Stimulated activated CD8-positive, alpha-beta memory T cell treated with anti-CD3 and anti-CD28 coated beads, Interleukin-15, amount 100 ng/mL, for 24 hours (primary cell): ENCODE results near the gene NNAT.
"Not testable (repeated sequence)": the region's sequence is repeated elsewhere in the genome, so short reads cannot be mapped to it uniquely, and the experiment has no call there.

Experiments
- DNase-seq: peaks from one replicate; pipeline ENCODE4 v3.0.0-alpha.2; 2020; ENCODE audit warnings: low read depth

Gene NNAT

DNA sequence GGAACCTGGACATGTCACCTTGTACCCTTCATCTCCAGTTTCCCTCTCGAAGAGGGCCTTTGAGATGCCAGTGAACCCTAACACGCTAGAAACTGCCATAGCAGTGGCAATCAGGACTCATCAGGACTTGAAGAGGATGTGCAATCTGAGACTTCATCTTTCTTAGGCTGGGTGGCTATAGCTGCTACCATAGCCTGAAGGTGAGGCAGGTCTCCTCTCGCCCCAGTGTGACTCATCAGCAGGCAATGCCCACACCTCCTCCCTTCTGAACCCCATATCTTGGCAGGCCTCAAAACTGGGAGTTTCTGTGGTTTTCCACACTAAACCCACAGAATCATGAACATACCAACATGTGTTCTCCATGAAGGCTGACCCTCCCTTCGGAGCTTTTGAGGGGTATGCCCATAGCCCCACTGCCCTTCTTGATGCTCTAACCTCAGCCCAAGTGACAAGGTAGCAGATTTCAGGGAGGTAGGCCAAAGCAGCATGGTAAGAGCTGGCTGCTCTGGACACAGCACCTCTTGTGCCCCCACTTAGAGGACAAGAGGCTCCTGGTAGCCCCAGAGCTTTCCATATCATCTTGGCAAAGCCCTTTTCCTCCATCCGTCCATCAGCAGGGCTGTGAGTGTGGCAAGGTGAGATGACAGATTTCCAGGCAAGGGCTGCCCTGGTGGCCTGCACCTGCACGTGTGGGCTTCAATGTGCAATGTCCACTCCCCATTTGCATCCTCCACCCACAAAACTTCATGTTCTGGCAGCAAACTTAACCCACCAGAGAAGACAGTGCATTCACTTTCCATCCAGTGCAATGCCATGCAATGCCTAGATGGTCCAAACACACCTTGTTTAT lies 4.0 kb downstream of the NNAT start:
- no peak for DNase-seq

- no peak for DNase-seq
Observed at GRCh38 chr20:37525810-37526209, 4.8 kb downstream of the NNAT start.

DNA sequence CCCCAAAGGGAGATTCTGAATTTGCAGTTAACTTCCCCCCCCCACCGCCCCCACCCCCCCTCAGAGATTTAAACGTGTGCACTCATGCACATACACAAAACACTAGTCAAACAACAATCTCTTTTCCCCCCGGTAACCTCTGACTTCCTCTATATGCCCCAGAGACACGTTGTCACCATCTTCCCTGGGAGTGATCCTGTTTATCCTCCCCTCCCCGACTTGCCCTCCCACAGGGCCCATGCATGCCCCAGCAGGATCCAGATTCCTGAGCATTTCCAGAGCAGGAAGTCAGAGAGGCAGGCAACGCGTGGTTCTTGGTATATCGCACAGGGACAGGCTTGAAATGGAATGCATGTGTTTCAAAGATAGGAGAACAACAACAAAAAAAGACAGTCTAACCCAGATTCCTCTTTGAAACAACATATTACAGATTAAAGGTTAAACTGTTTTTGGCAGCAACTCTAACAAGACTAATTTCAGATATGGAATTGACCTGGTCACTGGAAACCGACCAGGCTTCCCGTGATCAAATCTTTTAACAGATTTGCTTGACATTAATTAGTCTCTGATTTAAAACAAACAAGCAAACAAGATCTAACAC lies 5.3 kb downstream of the NNAT start:
- no peak for DNase-seq

DNA sequence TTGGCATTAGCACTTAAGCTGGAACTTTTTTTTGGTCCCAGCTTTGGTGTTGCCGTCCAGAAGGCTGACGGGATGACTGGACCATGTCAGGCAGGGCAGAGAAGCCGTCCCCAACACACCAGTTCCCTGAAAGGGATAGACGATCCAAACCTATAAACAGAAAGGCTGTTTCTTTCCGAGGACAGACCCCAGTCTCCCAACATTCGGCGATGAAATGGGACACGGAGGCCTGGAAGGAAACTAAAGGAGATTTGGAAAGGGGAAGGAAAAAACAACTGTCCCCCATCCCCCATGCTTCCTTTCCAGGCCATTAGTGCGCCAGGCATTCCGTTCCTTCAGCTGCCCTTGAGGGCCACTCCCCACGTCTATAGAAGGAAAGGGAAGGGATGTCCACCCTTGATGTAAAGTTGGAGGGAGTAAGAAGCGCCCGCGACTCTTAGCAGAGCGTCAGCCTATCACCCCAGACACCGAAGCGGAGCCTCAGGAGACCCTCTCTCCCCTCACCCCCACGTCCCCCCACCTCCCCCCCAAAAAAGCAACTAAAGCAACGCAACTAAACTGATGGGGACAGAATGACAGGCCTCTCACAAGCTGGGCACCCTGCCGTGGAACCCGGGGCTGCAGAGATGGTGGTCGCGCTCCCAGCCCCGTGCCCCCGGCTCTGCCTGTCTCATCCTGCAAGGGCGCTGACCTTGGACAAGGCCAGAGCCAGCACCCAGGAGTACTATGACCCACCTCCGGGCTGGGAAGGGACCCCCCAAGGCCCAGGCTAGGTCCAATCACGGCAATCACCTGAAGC lies 6.0 kb downstream of the NNAT start:
- DNase-seq = no peak

GRCh38 chr20:37527638-37528445 lies 6.8 kb downstream of the NNAT start, which contains the start of gene BLCAP:
Gene BLCAP (minus strand): TSS chr20:37527876. CDS start chr20:37519174, 8,702 bp downstream.
- DNase-seq = peak; percentile 80

- no peak for DNase-seq
Observed at GRCh38 chr20:37528446-37529213, 7.6 kb downstream of the NNAT start.

DNA sequence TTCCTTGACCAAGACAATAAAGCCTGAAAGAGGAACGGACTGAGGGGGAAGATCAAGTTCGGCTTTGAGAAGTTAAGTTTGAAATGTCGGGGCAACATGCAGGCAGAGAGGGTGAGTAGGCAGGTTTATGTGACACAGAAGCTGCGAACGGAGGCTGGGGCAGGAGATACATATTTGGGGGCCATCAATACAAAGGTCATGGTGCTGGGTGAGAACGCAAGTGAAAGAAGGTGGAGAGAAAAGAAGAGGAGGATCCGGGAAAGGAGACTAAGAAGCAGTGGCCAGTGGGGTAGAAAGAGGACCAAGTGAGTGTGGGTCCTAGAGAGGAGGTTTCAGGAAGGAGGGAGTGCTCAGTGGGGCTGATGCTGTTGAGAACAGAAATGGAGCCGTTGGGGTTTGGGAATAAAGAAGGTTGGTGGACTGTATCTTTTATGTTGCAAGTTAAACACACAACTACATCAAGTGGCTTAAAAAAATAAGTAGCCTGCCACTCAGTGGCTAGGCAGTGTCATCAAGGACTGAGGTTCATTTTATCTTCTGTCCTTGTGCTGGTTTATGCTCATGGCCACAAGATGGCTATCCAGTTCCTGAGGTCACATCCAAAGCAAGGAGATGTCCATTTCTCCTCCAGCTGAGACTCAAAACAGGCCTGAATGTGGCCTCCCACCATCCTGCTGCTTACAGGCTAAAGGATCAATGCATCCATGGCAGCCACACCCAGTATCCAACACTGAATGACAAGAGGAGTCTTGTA lies 8.3 kb downstream of the NNAT start:
- DNase-seq = no peak

DNA sequence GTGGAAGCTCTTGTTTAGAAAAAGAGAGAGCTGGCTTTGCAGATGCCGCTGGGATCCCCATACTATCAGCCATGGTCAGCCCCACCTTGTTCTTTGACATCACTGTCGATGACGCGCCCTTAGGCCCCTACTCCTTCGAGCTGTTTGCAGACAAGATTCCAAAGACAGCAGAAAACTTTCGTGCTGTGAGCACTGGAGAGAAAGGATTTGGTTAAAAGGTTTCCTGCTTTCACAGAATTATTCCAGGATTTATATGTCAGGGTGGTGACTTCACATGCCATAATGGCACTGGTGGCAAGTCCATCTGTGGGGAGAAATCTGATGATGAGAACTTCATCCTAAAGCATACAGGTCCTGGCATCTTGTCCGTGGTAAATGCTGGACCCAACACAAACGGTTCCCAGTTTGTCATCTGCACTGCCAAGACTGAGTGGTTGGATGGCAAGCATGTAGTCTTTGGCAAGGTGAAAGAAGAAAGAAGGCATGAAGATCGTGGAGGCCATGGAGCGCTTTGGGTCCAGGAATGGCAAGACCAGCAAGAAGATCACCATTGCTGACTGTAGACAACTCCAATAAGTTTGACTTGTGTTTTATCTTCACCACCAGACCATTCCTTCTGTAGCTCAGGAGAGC lies 9.0 kb downstream of the NNAT start:
- no peak for DNase-seq

- DNase-seq = no peak
Observed at GRCh38 chr20:37530696-37531095, 9.6 kb downstream of the NNAT start.

DNA sequence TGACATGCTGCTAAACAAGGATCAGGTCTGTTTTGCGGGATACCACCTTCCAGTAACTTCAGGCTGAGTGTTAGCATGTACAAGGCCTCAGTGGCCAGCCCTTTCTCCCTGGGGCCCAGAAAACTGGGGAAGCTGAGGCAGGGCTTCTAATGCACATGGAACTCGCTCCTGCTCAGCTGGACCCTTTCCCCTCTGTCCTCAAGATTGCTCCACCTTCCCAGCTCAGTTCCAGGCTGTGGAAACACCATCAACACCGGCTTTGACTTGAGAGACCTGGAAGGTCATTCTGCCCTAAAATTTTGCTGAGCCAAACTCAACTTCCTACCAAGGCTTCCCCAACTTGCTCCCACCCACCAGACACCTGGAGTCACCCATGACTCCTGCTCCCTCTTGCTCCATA lies 10.8 kb downstream of the NNAT start:
- no peak for DNase-seq

DNA sequence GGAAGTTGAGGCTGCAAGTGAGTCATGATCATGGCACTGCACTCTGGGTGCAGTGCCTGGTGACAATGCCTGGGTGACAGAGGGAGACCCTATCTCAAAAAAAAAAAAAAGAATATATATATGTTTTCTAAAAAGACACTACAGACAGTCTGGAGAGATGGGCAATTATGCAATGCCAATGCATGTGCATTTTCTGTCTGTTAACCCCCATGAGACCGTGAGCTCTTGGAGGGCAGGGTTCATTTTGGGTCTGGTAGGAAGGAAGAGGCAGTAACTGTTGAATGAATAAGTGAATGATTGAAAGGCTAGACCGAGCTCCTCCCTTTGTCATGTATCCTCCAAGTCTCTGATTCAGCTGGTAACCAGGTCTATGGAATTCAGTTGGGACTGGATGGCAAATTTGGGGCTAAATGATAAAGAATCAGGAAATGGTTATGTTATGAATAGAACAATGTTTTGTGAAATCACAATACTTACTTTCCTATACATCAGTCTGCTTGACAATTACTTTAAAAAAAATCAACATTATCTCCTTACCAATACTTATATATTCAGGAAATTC lies 12.2 kb downstream of the NNAT start:
- DNase-seq = no peak

DNA sequence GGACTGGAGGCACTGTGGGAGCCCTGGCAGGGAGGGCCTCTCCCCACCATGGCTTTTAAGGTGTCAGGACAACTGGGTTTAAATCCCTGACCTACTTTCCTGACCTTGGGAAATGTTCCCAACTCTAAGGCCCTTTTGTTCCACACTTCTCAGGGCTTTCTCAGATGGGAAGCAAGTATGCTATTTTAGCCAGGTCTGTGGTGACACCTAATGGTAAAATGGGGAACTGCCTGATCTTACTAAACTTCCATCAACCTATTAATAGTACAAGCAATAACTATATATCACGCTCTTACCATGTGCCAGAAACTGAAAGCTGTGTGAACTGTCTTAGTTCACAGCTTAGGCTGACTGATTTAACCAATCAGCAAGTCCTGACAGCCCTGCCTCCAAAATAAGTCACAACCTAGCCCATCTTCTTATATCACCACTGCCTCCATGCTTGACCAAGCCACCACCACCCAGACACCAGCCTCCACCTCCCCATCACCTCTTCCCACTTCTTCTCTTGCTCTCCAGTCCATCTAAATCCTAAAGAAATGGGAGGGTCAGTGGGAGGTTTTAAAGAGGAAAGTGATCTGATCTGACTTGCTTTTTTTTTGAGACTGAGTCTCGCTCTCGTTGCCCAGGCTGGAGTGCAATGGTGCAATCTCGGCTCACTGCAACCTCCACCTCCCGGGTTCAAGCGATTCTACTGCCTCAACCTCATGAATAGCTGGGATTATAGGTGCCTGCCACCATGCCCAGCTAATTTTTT lies 13.5 kb downstream of the NNAT start:
- DNase-seq = no peak

DNA sequence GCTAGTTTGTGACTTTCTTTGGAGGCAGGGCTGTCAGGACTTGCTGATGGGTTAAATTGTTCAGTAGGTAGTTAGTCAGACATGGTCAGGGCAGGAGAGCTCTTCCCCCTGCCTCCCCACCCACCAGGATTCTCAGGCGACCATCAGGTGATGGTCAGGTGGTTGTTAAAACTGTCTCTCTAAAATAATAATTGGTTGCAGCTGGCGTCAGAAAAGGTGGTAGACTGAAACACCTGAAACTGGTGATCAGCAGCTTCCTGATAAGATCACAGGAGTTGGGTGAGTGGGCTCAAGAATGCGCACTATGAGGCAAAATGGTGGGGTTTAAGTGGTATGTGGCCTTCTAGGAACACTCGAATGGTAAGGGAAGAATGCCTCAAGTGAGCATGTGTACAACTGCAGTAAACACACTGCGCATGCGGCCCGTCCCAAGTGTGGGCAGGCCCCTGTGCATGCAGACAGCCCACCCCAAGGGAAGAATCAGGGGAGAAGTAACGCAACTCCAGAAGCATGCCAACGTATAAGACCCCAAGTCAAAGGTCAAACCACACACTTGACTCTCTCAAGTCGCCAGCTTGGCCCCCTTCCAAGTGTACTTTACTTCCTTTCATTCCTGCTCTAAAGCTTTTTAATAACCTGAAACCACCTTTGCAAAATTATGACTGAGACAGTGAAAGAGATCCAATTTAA lies 14.5 kb downstream of the NNAT start:
- no peak for DNase-seq

- no peak for DNase-seq
Observed at GRCh38 chr20:37537505-37537904, 16.5 kb downstream of the NNAT start.

- no peak for DNase-seq
Observed at GRCh38 chr20:37538003-37538402, 17.0 kb downstream of the NNAT start.

DNA sequence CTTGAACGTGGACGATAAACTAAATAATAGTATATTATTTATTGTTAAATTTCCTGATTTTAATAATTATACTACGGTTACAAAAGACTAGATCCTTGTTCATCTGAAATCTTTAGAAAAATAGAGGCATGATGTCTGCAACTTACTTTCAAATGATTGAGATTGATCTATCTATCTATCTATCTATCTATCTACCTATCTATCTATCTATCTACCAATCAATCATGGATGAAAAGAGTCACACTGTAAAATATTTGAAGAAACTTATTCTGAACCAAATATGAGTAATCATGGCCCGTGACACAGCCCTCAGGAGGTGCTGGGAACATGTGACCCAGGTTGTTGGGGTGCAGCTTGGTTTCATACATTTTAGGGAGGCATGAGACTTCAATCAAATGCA lies 18.4 kb downstream of the NNAT start:
- DNase-seq = no peak

GRCh38 chr20:37540001-37540400 lies 19.0 kb downstream of the NNAT start:
- DNase-seq = no peak

- not testable (repeated sequence) for DNase-seq
Observed at GRCh38 chr20:37540838-37541237, 19.8 kb downstream of the NNAT start.
